Neural progenitor cell (in vitro differentiated cells): ENCODE measurements around the gene MUCL3. TPM values are rescaled to one million over a fixed set of nuclear protein-coding genes. Genes with fewer than 3 reads are reported as not detected.

ENCODE experiments used
- DNase-seq: peaks from one replicate; pipeline ENCODE4 v3.0.0-alpha.2; 2016; ENCODE audit warnings: low spot score
- H2AFZ ChIP-seq: fragments of 200-600 bp; sonication (generic); replicated peaks from 2 replicates; pipeline ENCODE4 v1.6.1; 2016; ENCODE audit warnings: antibody characterized with exemption
- H3F3A ChIP-seq: fragments of 200-600 bp; sonication (generic); 2 replicates; pipeline ENCODE4 v1.6.1; 2016; ENCODE audit warnings: antibody characterized with exemption, low read depth
- H3K27ac ChIP-seq: fragments of 200-600 bp; sonication (generic); 2 replicates; pipeline ENCODE4 v1.5.1; 2016; ENCODE audit warnings: mild to moderate bottlenecking
- H3K27me3 ChIP-seq: fragments of 200-600 bp; sonication (generic); 2 replicates; pipeline ENCODE4 v1.6.1; 2016; ENCODE audit warnings: mild to moderate bottlenecking, moderate library complexity
- H3K36me3 ChIP-seq: fragments of 200-600 bp; sonication (generic); 2 replicates; pipeline ENCODE4 v1.5.1; 2016
- H3K4me1 ChIP-seq: fragments of 200-600 bp; sonication (generic); 2 replicates; pipeline ENCODE4 v1.6.1; 2016; ENCODE audit warnings: mixed run types
- H3K4me2 ChIP-seq: fragments of 200-600 bp; sonication (generic); 2 replicates; pipeline ENCODE4 v1.6.1; 2016
- H3K4me3 ChIP-seq: fragments of 200-600 bp; sonication (generic); 2 replicates; pipeline ENCODE4 v1.5.1; 2016
- H3K79me2 ChIP-seq: fragments of 200-600 bp; sonication (generic); 2 replicates; pipeline ENCODE4 v1.6.1; 2016; ENCODE audit warnings: low read depth
- H3K9ac ChIP-seq: fragments of 200-600 bp; sonication (generic); 2 replicates; pipeline ENCODE4 v1.6.1; 2016
- H3K9me3 ChIP-seq: fragments of 200-600 bp; sonication (generic); 2 replicates; pipeline ENCODE4 v1.5.1; 2016; ENCODE audit warnings: low read depth
- H4K20me1 ChIP-seq: fragments of 200-600 bp; sonication (generic); 2 replicates; pipeline ENCODE4 v1.6.1; 2016; ENCODE audit warnings: low read depth
- H3K27ac Mint-ChIP-seq: 3 replicates; pipeline ENCODE4 v1.8.0; 2021; ENCODE audit warnings: mixed read lengths
- H3K27me3 Mint-ChIP-seq: 2 replicates; pipeline ENCODE4 v1.8.0; 2022; ENCODE audit warnings: low read depth, mild to moderate bottlenecking, inconsistent platforms, moderate library complexity, mixed read lengths; ENCODE audit not compliant: insufficient read depth
- H3K36me3 Mint-ChIP-seq: 3 replicates; pipeline ENCODE4 v1.8.0; 2021; ENCODE audit warnings: mixed read lengths
- H3K4me1 Mint-ChIP-seq: 3 replicates; pipeline ENCODE4 v1.8.0; 2021; ENCODE audit warnings: mixed read lengths
- H3K4me3 Mint-ChIP-seq: 3 replicates; pipeline ENCODE4 v1.8.0; 2021; ENCODE audit warnings: mild to moderate bottlenecking, moderate library complexity, mixed read lengths
- H3K9me3 Mint-ChIP-seq: 3 replicates; pipeline ENCODE4 v1.8.0; 2020; ENCODE audit warnings: mixed read lengths
- EZH2 ChIP-seq: fragments of 200-600 bp; sonication (generic); IDR thresholded peaks from 2 replicates; pipeline ENCODE4 v1.6.1; 2017; ENCODE audit warnings: antibody characterized with exemption, mild to moderate bottlenecking, moderate library complexity
- EZH2phosphoT487 ChIP-seq: fragments of 200-600 bp; sonication (generic); IDR thresholded peaks from 2 replicates; pipeline ENCODE4 v1.6.1; 2017; ENCODE audit warnings: antibody characterized with exemption
- total RNA-seq: library from RNA; depleted of rRNA; stranded (reverse); fragments of >200 nt; gene quantifications from 2 replicates; pipeline ENCODE4 v1.2.3, GENCODE V29; 2015; ENCODE audit warnings: low replicate concordance
- TF ChIP-seq, protein P1 (sequence below): fragments of 200-600 bp; sonication (generic); IDR thresholded peaks from 2 replicates; pipeline ENCODE4 v1.5.1; 2017; ENCODE audit warnings: antibody characterized with exemption, mild to moderate bottlenecking

Gene MUCL3
- total RNA-seq, 1 donor from 2014 or later, result not detected

DNA sequence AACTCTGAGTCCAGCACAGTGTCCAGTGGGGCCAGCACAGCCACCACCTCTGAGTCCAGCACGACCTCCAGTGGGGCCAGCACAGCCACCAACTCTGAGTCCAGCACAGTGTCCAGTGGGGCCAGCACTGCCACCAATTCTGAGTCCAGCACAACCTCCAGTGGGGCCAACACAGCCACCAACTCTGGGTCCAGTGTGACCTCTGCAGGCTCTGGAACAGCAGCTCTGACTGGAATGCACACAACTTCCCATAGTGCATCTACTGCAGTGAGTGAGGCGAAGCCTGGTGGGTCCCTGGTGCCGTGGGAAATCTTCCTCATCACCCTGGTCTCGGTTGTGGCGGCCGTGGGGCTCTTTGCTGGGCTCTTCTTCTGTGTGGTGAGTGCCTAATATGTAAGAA lies 46.5 kb downstream of the MUCL3 start:
- Histone ChIP-seq H2AFZ (no peak overlapping the region), H3K27me3 (no peaks in the 10 kb centered on the region), H3K36me3 (no peaks in the 10 kb centered on the region), H3K4me1 (peaks cover 7% of the 10 kb centered on the region), H3K9ac (no peak overlapping the region), H3K27ac (no peak overlapping the region), H4K20me1 (no peaks in the 10 kb centered on the region), H3K79me2 (no peaks in the 10 kb centered on the region), H3K9me3 (no peaks in the 10 kb centered on the region), H3K4me3 (no peak overlapping the region), H3F3A (peaks cover under 1% of the 10 kb centered on the region), H3K4me2 (no peak overlapping the region)
- Mint-ChIP-seq H3K9me3 (peaks cover 8% of the 10 kb centered on the region), H3K27me3 (peaks cover 15% of the 10 kb centered on the region), H3K36me3 (no peaks in the 10 kb centered on the region), H3K4me3 (no peak overlapping the region), H3K27ac (no peak overlapping the region), H3K4me1 (peaks cover 12% of the 10 kb centered on the region)
- no peak for DNase-seq
- TF ChIP-seq, protein P1, sequence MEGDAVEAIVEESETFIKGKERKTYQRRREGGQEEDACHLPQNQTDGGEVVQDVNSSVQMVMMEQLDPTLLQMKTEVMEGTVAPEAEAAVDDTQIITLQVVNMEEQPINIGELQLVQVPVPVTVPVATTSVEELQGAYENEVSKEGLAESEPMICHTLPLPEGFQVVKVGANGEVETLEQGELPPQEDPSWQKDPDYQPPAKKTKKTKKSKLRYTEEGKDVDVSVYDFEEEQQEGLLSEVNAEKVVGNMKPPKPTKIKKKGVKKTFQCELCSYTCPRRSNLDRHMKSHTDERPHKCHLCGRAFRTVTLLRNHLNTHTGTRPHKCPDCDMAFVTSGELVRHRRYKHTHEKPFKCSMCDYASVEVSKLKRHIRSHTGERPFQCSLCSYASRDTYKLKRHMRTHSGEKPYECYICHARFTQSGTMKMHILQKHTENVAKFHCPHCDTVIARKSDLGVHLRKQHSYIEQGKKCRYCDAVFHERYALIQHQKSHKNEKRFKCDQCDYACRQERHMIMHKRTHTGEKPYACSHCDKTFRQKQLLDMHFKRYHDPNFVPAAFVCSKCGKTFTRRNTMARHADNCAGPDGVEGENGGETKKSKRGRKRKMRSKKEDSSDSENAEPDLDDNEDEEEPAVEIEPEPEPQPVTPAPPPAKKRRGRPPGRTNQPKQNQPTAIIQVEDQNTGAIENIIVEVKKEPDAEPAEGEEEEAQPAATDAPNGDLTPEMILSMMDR, result no peak
- no peak for TF ChIP-seq EZH2phosphoT487
- no peak for TF ChIP-seq EZH2

DNA sequence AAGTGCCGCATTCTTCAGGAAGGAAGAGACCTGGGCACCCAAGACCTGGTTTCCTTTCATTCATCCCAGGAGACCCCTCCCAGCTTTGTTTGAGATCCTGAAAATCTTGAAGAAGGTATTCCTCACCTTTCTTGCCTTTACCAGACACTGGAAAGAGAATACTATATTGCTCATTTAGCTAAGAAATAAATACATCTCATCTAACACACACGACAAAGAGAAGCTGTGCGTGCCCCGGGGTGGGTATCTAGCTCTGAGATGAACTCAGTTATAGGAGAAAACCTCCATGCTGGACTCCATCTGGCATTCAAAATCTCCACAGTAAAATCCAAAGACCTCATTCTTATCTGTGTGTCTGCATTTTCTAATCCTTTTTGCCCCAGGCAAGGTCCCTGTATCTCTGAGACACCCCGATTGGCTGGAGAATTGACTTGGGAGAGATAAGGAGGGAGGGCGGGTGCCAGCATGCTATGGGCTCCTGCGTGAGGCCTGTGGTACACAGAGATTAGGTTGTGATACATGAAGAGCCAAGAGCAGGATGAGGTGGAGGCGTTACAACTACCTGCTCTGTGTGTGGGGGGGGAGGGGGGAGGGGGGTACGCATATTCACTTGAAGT lies 47.5 kb downstream of the MUCL3 start:
- H3K27me3 Mint-ChIP-seq, result peaks cover 15% of the 10 kb centered on the region
- Histone ChIP-seq H2AFZ (no peak overlapping the region), H3K79me2 (no peaks in the 10 kb centered on the region), H3K4me1 (peaks cover 5% of the 10 kb centered on the region), H3K27me3 (no peaks in the 10 kb centered on the region), H3K27ac (no peak overlapping the region), H3K36me3 (no peaks in the 10 kb centered on the region), H3F3A (no peaks in the 10 kb centered on the region), H3K9ac (no peak overlapping the region), H3K9me3 (no peaks in the 10 kb centered on the region), H3K4me2 (no peak overlapping the region), H3K4me3 (no peak overlapping the region), H4K20me1 (no peaks in the 10 kb centered on the region)
- peaks cover 3% of the 10 kb centered on the region for H3K4me1 Mint-ChIP-seq
- H3K9me3 Mint-ChIP-seq, result peaks cover 8% of the 10 kb centered on the region
- DNase-seq, result no peak
- no peak overlapping the region for H3K4me3 Mint-ChIP-seq
- H3K36me3 Mint-ChIP-seq, result no peaks in the 10 kb centered on the region
- H3K27ac Mint-ChIP-seq, result no peak overlapping the region
- TF ChIP-seq, protein P1, result no peak
- no peak for TF ChIP-seq EZH2phosphoT487
- TF ChIP-seq EZH2, result no peak

DNA sequence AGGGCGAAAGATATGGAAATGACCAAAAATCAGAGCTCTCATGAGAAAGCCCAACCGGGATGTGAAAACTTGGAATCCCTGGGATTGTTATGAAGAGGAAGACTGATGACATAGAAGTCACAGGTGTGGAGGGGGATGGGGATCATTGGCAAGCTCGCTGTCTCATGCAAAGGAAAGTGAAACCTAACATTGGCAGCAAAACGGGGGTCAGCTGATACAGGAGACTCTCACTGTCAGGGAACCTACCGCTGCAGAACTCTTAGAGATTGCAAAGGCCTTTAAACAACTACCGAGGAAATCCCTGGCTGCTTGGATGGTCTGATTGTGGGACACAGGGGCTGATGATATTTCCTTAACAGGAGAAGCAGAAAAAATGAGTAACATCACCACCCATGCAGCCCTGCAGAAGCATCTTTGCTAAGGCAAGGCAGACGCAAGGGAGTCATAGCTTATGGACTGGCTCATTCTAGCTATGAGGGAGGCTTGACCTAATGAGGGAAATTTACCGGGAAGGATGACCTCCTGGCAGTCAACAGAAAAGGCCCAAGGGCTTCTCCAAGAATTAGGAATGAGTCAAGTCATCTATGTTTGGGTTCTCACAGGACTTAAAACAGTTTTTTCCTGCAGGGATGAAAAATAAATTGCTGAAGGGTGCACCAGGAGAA lies 49.8 kb downstream of the MUCL3 start:
- peaks cover 15% of the 10 kb centered on the region for H3K27me3 Mint-ChIP-seq
- peaks cover 3% of the 10 kb centered on the region for H3K4me1 Mint-ChIP-seq
- Histone ChIP-seq H3K4me2 (no peak overlapping the region), H3K9me3 (no peaks in the 10 kb centered on the region), H3K4me1 (peaks cover 5% of the 10 kb centered on the region), H3K36me3 (no peaks in the 10 kb centered on the region), H4K20me1 (no peaks in the 10 kb centered on the region), H3F3A (no peaks in the 10 kb centered on the region), H3K27ac (no peak overlapping the region), H3K79me2 (no peaks in the 10 kb centered on the region), H3K4me3 (no peak overlapping the region), H3K27me3 (no peaks in the 10 kb centered on the region), H3K9ac (no peak overlapping the region), H2AFZ (peak overlapping the region; percentile 18)
- H3K4me3 Mint-ChIP-seq, result no peak overlapping the region
- H3K36me3 Mint-ChIP-seq, result no peaks in the 10 kb centered on the region
- no peak for DNase-seq
- no peak overlapping the region for H3K27ac Mint-ChIP-seq
- TF ChIP-seq EZH2 (no peak), EZH2phosphoT487 (no peak)
- TF ChIP-seq, protein P1, result no peak
- H3K9me3 Mint-ChIP-seq, result peaks cover 17% of the 10 kb centered on the region
